ENCODE measurements around the gene CIPC.

The CIPC gene

DNA sequence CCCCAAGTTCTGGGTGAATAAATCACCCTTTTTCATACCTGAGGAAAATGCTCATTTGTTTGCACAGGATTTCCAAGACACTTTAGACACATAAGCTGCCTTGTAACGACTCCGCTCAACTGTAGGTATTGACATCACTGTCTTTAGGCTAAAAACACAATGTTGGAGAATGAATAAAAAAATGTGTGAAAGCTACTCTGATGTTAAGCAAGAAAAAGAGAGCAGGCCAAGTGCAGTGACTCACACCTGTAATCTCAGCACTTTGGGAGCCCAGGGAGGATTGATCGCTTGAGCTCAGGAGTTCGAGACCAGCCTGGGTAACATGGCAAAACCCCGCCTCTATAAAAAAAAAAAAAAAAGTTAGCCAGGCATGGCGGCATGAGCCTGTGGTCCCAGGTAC, 11.1 kb upstream of the CIPC start:
- Mint-ChIP-seq H3K4me3 (no peak overlapping the region), H3K36me3 (peaks cover 3% of the 10 kb centered on the region), H3K27ac (no peak overlapping the region), H3K9me3 (ENCODE audit: low read depth) (peaks cover 6% of the 10 kb centered on the region), H3K27me3 (no peaks in the 10 kb centered on the region), H3K4me1 (ENCODE audit: low read depth) (peaks cover 15% of the 10 kb centered on the region)

DNA sequence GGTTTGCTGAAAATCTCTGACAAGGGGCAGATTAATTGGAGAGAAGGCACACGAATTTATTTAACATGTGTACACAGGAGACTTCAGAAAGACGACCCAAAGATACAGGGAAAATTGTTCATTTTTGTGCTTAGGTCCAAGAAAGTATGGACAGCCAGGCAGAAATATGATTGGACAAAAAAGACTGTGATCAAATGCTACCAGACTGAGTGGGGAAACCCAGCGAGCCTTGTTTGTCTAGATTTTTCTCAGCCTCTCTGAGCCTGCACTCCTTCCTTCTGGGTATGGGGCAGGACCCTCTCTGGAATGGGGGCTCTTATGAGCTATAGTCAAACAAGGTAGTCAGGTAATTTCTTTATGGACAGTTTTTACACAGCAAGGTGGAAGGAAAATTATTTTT, 10.4 kb upstream of the CIPC start:
- H3K9me3 Mint-ChIP-seq (ENCODE audit: low read depth) = peaks cover 6% of the 10 kb centered on the region
- H3K27ac Mint-ChIP-seq = no peak overlapping the region
- H3K36me3 Mint-ChIP-seq = peaks cover 3% of the 10 kb centered on the region
- peaks cover 15% of the 10 kb centered on the region for H3K4me1 Mint-ChIP-seq (ENCODE audit: low read depth)
- H3K4me3 Mint-ChIP-seq = no peak overlapping the region
- no peaks in the 10 kb centered on the region for H3K27me3 Mint-ChIP-seq

DNA sequence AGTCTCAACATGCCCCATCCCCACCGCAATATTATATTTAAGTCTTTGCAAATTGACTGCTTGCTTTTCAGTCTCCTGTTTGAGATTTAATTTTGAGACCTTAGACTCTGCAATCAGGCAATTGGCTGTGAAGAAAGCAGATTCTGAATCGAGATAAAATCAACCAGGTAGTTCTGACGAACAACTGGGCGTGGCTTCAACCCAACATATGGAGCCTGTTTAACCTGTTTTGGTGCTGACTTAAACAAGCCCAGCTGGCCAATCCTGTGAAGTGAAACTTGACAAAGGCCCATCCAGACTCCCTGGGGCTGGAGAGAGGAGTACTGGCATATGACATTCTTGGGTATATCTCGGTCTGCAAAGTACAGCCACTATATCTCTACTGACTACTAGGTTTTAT, 9.8 kb upstream of the CIPC start:
- Mint-ChIP-seq H3K27ac (no peak overlapping the region), H3K4me1 (ENCODE audit: low read depth) (peaks cover 15% of the 10 kb centered on the region), H3K4me3 (no peak overlapping the region), H3K9me3 (ENCODE audit: low read depth) (peaks cover 6% of the 10 kb centered on the region), H3K36me3 (peaks cover 3% of the 10 kb centered on the region), H3K27me3 (no peaks in the 10 kb centered on the region)

DNA sequence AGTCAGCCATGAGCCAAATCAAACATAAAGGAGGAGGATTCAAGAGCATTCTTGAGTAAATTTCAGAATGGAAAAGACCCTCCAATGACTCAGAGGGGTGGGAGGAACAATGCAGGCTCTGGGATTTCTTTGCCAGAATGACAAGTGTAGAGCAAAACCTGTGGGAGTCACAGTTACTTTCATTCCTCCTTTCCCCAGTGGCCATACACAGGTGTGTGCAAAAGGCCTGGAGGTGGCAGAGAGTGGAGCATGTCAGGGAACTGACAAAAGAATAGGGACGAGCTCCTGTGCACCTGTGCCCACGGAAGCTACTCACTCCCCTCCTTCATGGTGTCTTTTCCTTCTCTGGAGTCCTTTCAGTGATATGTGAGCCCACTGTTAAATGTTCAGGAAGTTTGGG, 9.4 kb upstream of the CIPC start:
- peaks cover 6% of the 10 kb centered on the region for H3K9me3 Mint-ChIP-seq (ENCODE audit: low read depth)
- H3K27ac Mint-ChIP-seq = no peak overlapping the region
- H3K4me3 Mint-ChIP-seq = no peak overlapping the region
- H3K4me1 Mint-ChIP-seq (ENCODE audit: low read depth) = peaks cover 15% of the 10 kb centered on the region
- H3K36me3 Mint-ChIP-seq = peaks cover 3% of the 10 kb centered on the region
- no peaks in the 10 kb centered on the region for H3K27me3 Mint-ChIP-seq

DNA sequence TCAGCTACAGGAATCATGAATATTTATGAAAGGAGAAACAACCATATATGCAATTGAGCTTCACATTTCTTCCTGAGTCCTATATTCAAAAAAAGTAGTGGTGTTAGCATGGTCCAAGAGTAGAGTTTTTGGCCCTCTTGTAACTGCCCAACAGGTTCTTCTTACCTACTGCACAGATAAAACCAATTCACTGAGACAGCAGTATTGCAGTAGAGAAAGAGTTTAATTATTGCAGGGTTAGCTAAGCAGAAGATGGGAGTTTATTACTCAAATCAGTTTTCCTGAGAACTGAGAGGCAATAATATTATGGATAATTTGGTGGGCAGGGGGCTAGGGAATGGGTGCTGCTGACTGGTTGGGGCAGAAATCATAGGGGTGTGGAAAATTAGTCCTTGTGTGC, 6.5 kb upstream of the CIPC start:
- Mint-ChIP-seq H3K27ac (no peak overlapping the region), H3K4me1 (ENCODE audit: low read depth) (peaks cover 17% of the 10 kb centered on the region), H3K9me3 (ENCODE audit: low read depth) (peaks cover 6% of the 10 kb centered on the region), H3K36me3 (peaks cover 3% of the 10 kb centered on the region), H3K27me3 (no peaks in the 10 kb centered on the region), H3K4me3 (no peak overlapping the region)

DNA sequence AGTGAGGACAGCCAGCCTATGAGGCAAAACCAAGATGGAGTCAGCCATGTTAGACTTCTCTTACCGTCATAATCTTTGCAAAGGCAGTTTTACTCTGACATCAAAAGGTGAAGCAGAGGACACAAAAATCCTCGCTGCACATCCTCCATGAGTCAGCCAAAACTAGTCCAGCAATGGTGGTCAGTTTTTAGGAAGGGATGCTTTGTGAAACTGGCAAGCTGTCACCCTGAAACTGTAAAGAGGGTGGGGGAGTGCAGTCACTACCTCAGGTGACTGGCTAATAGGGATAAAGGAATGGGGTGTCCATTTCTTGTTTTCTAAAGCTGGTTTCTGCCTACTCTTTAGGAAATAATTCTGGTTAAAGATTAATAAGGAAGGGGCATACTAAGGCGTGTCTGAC, 5.4 kb upstream of the CIPC start:
- peaks cover 3% of the 10 kb centered on the region for H3K36me3 Mint-ChIP-seq
- H3K4me3 Mint-ChIP-seq = no peak overlapping the region
- H3K27ac Mint-ChIP-seq = no peak overlapping the region
- peaks cover 6% of the 10 kb centered on the region for H3K9me3 Mint-ChIP-seq (ENCODE audit: low read depth)
- peaks cover 20% of the 10 kb centered on the region for H3K4me1 Mint-ChIP-seq (ENCODE audit: low read depth)
- no peaks in the 10 kb centered on the region for H3K27me3 Mint-ChIP-seq

DNA sequence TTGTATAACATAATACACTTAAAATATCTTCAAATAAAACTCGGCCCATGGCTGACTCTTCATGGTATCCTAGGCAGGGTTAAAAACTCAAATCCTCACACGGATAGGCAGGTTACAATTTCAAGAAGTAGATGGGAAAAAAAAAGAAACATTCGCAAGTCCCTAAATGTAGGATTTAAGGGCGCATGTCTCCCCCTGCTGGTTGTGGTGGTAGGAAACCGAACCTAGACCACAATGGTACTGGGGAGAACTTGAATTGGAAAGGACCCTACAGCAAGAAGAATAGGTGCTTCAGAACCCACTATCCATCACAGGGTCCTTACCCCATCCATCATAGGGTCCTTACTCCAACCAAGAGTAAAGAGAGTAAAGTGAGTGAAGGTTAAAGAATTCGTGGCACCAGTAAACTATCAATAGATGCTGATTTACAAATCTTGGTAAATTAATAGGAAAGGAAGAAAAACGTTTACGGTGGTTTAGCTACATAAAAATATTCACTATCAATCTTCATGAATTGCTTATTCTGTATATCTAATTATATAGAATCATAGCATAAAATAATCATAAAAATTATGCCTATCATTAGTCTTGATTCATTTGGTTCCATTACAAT, 3.3 kb upstream of the CIPC start:
- H3K27me3 Mint-ChIP-seq = no peaks in the 10 kb centered on the region
- H3K36me3 Mint-ChIP-seq = peaks cover 3% of the 10 kb centered on the region
- H3K4me3 Mint-ChIP-seq = no peak overlapping the region
- no peak overlapping the region for H3K27ac Mint-ChIP-seq
- peaks cover 6% of the 10 kb centered on the region for H3K9me3 Mint-ChIP-seq (ENCODE audit: low read depth)
- H3K4me1 Mint-ChIP-seq (ENCODE audit: low read depth) = peaks cover 34% of the 10 kb centered on the region

DNA sequence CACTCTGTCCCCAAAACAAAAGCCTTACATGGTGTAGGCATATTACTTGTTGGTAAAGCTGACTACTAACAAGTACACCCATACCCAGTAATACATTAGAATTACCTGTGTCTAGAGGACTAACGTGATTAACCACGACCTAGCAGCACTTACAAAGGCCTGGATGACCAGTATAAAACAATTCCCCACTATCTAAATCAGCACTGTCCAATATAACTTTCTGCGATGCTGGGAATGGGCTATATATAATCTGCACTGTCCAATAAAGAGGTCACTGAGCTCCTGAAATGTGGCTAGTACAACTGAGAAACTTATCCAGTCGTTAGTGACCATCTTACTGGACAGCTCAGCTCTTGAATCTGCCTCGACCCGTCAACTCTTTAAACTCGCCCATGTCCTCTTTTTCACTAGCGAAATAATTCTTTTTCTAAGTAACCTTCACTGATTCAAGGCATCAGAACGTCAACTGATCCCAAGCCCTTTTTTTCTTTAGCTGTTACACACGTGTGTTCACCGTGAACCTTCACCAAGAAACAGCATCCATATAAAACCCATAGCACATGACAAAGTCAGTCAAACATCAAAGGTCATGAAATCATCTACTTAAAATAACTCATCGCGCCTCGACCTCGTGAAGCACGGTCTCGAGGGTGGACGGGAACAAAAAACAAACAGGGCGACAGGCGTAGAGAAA, 905 bp upstream of the CIPC start:
- Mint-ChIP-seq H3K9me3 (ENCODE audit: low read depth) (no peaks in the 10 kb centered on the region), H3K27me3 (no peaks in the 10 kb centered on the region), H3K4me1 (ENCODE audit: low read depth) (peaks cover 44% of the 10 kb centered on the region), H3K4me3 (peak overlapping the region; percentile 98), H3K27ac (peak overlapping the region; percentile 96), H3K36me3 (no peaks in the 10 kb centered on the region)

DNA sequence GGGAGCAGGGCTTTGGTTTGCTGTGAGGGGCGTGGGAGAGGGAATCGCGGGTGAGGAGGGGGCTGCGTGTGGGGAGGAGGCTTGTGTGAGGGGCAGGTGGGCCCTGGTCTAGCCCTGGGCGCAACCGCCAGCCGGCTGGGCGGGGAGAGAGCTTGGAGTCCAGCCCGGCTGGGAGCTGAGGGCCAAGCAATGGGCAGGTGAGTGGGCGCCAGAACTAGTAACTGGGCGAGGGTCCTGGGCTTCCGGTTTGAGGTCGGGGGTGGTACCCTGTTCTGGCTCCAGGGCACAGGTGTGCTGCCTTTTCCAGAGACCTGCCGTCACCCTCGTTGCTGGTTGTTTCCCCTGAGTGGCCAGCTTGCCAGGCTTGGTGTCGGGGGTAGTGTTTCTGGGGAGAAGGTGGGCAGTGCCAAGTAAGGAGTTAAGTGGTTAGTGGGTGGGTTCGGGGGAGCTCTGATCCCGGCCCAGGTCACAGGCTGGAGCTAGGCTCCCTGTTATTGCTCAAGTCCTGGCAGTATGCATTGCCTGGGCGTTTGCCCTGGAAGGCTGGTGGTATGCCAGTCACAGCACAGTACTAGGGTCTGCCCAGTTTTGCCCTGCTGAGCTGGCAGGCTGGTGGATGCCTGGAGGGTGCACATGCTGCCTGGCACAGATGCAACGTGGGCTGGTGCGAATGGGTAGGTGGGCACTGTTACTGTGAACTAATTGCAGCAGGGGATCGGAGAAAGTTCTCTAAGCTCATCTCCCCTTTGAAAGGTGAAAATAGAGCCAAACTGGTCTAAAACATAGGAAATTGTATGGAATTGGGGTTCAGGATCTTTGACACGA, 683 bp downstream of the CIPC start:
- Mint-ChIP-seq H3K27ac (peak overlapping the region; percentile 96), H3K9me3 (ENCODE audit: low read depth) (no peaks in the 10 kb centered on the region), H3K27me3 (no peaks in the 10 kb centered on the region), H3K4me1 (ENCODE audit: low read depth) (peaks cover 47% of the 10 kb centered on the region), H3K36me3 (no peaks in the 10 kb centered on the region), H3K4me3 (peak overlapping the region; percentile 98)

DNA sequence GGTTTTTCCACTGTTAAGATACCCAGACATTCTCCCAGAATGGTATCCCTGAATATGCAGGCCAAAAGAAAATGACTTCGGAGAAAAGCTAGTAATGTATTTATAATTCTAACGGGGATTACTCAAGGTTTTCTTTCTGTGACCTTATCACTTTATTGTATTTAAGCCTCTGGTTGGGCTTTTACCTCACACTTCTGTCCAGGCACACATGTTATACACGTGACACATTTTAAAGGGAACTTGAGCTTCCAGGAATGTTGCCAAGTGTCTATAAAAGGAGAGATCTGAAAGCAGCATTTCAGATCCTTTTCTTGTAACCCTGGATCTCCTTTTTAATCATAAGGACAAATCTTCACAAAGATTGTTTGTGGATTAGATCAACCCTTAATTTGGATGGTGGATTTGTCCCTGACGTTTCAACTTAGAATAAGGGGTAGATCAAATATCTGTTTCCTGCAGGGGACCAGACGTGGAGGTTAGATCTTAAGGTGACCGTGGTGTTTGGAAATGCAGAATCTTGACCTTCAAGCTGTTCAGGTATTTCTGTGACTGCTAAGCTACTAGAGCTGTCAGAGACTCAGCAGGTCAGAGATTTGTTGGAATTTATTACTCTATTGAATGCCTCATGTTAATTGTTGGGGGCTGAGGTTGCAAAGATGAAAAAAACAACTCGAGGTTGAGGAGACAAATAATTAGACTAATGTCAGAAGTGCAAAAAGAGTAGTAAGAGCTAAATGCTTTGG, 1.5 kb downstream of the CIPC start:
- H3K9me3 Mint-ChIP-seq (ENCODE audit: low read depth) = no peaks in the 10 kb centered on the region
- peak overlapping the region; percentile 98 for H3K4me3 Mint-ChIP-seq
- peaks cover 49% of the 10 kb centered on the region for H3K4me1 Mint-ChIP-seq (ENCODE audit: low read depth)
- H3K36me3 Mint-ChIP-seq = peaks cover 3% of the 10 kb centered on the region
- H3K27me3 Mint-ChIP-seq = no peaks in the 10 kb centered on the region
- H3K27ac Mint-ChIP-seq = peak overlapping the region; percentile 16

DNA sequence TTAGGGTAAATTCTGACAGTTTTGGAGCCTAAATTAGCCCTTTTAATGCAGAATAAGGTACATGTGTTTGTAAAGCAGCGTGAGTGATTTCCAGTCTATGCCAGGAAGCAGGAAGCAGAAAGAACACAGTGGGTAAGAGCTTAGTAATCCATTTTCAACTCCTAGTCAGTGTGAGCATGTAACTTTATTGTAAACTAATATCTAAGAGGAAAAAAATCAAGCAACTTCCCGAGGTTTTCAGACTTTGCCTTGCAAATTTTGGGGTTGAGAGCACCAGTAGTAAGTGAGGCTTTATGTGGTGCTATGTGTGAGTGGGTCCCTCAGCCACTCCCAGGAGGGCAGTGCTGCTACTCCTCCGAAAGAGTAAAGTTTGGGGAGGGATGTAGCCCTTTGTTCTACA, 2.9 kb downstream of the CIPC start:
- Mint-ChIP-seq H3K9me3 (ENCODE audit: low read depth) (no peaks in the 10 kb centered on the region), H3K27ac (no peak overlapping the region), H3K4me3 (no peak overlapping the region)

DNA sequence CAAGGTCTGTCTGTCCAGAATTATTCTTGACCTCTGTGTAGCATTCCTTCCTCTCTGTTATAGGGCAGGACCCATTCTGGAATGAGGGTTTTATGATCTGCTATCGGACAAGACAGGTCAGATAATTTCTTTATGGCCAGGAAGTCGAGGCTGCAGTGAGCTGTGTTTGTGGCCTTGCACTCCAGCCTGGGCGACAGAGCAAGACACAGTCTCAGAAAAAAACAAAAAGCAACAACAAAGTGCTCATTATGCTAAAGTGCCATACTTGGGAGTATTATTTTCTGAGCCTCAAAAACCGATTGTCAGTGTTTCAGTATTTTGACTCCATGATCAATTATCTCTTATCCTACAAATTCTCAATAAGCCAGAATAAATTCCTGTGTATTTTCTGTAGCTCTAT, 4.1 kb downstream of the CIPC start:
- Mint-ChIP-seq H3K4me1 (ENCODE audit: low read depth) (peaks cover 38% of the 10 kb centered on the region), H3K4me3 (no peak overlapping the region), H3K27me3 (no peaks in the 10 kb centered on the region), H3K9me3 (ENCODE audit: low read depth) (no peaks in the 10 kb centered on the region), H3K27ac (no peak overlapping the region), H3K36me3 (peaks cover 11% of the 10 kb centered on the region)

More for the DNA sequence above, 2.9 kb downstream of the CIPC start:
- peaks cover 4% of the 10 kb centered on the region for H3K36me3 Mint-ChIP-seq
- H3K4me1 Mint-ChIP-seq (ENCODE audit: low read depth) = peaks cover 47% of the 10 kb centered on the region
- H3K27me3 Mint-ChIP-seq = no peaks in the 10 kb centered on the region

DNA sequence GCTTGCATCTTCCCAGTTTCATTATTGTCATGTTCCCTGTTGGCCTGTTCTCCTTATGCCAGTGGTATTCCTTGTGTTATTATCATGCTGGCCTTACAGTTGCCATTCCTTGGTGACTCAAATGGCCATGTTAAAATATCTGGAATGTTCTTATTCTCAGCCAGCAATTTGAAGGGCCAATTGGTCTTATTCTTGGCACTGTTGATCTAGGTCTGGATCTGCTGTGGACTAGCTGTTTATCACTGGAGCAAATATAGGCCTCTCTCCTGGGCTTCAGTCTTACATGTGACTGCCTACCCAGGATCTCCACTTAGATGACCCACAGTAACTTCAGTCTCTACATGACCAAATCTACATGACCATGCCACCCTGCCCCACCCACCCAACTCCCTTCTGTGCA, 5.4 kb downstream of the CIPC start:
- Mint-ChIP-seq H3K4me3 (no peak overlapping the region), H3K27ac (no peak overlapping the region), H3K9me3 (ENCODE audit: low read depth) (no peaks in the 10 kb centered on the region), H3K27me3 (no peaks in the 10 kb centered on the region), H3K4me1 (ENCODE audit: low read depth) (peaks cover 31% of the 10 kb centered on the region), H3K36me3 (peaks cover 13% of the 10 kb centered on the region)

DNA sequence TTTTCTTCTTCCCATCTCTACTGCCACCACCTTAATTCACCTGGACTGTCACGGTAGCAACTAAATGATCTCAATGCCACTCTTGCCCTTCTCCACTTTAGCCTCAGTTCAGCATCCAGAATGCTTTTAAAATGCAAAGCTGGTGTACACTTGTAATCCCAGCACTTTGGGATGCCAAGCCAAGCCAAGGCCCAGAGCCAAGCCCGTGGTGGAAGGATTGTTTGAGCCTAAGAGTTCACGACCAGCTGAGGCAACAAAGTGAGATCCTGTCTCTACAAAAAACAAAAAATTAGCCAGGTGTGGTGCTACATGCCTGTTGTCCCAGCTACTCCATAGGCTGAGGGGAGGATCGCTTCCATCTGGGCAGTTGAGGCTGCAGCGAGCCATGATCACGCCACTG, 5.9 kb downstream of the CIPC start:
- Mint-ChIP-seq H3K9me3 (ENCODE audit: low read depth) (no peaks in the 10 kb centered on the region), H3K4me3 (no peak overlapping the region), H3K27me3 (no peaks in the 10 kb centered on the region), H3K4me1 (ENCODE audit: low read depth) (peaks cover 26% of the 10 kb centered on the region), H3K27ac (no peak overlapping the region), H3K36me3 (peaks cover 17% of the 10 kb centered on the region)

DNA sequence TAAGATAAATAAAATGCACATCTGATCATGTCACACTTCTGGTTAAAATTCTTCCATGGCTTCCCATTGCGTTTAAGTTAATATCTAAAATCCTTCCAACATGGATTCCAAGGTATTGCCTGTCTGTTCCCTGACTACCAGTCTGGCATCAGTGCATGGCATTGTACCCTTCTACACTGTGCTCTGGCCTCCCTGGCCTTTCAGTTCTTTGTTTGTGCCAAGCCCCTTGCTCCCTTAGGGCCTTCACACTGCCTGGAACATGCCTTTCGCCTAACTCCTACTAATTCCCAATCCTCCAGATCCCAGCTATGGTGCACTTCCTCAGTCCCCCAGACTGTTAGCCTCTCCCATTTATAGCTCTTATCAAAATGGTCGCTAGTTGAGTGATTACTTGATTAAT, 6.3 kb downstream of the CIPC start:
- Mint-ChIP-seq H3K4me1 (ENCODE audit: low read depth) (peaks cover 22% of the 10 kb centered on the region), H3K27ac (no peak overlapping the region), H3K9me3 (ENCODE audit: low read depth) (no peaks in the 10 kb centered on the region), H3K36me3 (peaks cover 18% of the 10 kb centered on the region), H3K4me3 (no peak overlapping the region), H3K27me3 (no peaks in the 10 kb centered on the region)
